HG03139 (cell line): ENCODE data around the gene EHBP1.

Experiments used
- ATAC-seq: cut with Tn5 transposase; IDR thresholded peaks from one replicate; pipeline ENCODE4 v1.9.1; 2021; ENCODE audit not compliant: unreplicated experiment

The EHBP1 gene

DNA sequence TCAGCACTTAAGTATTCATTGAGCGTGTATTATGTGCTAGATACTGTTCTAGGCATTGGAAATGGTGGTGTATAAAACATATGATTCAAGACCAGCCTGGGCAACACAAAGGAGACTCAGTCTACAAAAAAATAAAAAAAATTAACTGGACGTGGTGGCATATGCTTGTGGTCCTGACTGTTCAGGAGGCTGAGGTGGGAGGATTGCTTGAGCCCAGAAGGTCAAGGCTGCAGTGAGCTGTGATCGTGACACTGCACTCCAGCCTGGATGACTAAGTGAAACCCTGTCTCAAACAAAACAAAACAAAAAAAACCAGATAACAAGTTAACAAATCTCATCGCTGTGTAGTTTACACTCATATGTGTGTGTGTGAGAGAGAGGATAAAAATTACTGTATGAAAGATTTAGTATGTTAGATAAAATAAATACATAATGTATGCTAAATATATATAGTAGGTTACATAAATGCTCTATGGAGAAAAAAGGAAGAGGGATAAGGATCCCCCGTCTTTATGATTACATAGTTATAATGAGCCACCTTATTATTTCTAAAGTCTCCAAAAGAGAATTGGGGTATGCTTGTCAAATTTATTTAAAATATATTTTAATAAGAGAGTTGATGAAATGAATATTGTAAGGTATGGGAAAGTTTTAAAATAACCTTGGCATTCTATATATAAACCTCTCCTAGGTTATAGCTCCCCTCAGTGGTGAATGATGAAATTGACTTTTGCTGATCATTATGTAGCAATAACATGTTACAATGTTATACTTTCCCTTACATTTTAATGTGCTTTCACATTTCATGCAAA is 69.2 kb downstream of the EHBP1 start:
- no peak for ATAC-seq

- ATAC-seq: no peak
Measured at GRCh38 chr2:62775367-62775668, 69.8 kb downstream of the EHBP1 start.

DNA sequence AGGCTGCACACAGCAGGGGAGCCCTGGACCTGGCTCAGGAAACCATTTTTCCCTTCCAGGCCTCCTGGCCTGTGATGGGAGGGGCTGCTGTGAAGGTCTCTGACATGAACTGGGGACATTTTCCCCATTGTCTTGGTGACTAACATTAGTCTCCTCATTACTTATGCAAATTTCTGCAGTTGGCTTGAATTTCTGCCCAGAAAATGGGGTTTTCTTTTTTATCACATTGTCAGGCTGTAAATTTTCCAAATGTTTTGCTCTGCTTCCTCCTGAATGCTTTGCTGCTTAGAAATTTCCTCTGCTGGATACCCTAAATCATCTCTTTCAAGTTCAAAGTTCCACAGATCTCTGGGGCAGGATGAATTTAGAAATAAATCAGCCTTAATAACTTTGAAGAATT is 78.2 kb downstream of the EHBP1 start:
- ATAC-seq: no peak

DNA sequence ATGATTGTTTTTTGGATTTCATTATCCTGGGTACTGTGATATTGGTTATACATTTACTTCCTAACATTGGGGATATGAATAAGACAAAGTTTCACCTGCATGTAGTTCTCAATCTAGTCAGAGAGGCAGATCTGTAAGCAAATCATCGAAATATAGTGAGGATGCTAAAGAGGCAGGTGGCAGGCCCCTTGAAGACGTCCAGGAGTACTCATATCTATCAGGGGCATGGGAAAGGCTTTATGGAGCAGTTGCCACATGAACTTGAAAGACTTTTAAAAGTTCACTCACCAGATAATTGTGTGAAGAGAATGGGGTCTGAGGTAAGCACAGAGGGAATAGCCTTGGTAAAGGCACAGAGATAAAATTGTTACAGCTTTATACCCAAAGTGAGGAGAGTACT is 78.8 kb downstream of the EHBP1 start:
- ATAC-seq: no peak

DNA sequence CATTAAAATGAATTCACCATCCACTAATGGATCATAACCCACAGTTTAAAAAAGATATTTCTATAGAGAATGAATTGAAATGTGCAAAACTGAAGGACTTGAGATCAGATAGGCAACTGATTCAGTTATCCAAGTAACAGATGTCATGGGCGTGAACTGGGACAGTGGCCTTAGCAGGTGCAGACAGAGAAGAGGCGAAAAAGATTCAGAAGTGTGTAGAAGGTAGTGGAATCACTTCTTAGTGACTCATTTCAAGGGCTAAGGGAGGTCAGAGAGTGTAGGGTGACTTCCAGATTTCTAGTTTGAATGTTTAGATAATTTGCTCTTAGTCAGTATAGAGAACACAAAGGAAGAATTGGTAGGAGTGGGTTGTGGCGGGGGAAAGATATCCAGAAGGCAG is 79.7 kb downstream of the EHBP1 start:
- ATAC-seq: no peak

- no peak for ATAC-seq
Measured at GRCh38 chr2:62785810-62786597, 80.5 kb downstream of the EHBP1 start.

GRCh38 chr2:62787386-62787785 is 81.9 kb downstream of the EHBP1 start:
- ATAC-seq: no peak

DNA sequence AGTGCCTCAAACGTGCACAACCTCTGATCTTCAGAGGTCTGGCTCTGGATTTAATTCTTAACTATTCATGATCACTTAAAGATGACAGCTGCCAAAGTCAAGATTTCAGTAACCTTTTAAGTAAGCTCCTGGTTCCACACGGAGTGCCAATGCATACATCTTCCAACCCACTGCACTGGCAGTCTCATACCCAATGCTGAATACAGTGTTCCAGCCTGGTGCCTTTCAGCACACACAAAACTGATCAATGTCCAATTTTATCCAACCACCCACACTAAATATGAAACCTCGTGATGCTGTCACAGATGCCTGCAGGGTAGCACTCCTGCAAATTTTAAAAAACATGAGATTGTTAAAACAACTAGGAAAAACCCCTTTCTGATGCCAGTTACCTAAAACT is 84.0 kb downstream of the EHBP1 start:
- ATAC-seq: no peak

- no peak for ATAC-seq
Measured at GRCh38 chr2:62789918-62790317, 84.4 kb downstream of the EHBP1 start.

GRCh38 chr2:62792408-62792807 is 86.9 kb downstream of the EHBP1 start:
- ATAC-seq: no peak

DNA sequence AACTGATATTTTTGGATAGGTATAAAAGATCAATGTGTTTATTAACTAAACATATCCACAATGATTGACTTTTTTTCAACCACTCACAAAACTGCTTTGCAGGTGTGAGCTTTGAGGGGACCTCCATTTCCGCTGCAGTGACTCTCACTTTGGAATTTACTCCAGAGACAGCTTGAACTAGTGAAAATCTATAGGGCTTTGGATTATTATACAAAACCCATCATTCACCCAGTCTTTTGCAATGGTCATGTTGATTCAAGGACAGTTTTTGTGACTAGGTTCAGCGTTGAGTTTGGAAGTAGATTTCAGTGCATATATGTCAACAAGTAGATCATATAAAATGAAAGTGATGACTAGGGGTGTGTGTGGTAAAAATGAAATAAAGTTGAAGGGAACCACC is 87.7 kb downstream of the EHBP1 start:
- no peak for ATAC-seq

DNA sequence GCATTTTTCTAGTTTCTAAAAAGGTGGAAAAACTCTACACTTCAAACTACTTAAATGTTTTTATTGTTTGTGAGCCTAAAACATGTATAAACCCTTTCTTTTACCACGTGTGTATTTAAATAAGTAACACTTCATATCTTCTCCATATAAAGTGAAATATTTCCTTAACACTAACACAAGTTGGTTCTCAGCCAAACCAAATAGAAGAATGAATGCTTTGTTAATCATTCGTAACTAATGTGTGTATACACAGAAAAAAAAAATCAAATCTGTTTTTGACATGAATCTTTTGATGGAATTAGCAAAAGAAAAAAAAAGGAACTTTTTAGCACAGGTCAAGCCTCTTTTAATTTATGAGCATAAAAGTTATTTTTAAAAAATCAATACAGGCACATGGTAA is 89.3 kb downstream of the EHBP1 start:
- no peak for ATAC-seq

DNA sequence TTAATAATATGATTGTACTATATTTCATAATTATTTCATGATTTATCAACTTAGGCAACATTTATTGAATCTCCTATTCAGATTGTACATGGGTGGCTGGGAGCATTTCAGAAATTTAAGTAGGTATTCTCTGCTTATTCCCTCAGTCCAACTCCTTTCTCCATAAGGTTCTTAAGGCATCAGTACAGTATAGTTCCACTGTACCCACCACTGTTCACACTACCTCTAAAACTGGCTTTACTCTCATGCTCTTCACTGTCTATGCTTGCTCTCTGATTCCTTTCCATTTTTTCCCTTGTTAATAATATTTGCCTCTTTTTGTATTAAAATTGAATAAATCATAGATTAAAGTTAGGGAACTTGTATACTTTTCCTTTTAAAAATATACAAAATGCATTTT is 89.8 kb downstream of the EHBP1 start:
- no peak for ATAC-seq

GRCh38 chr2:62797107-62797506 is 91.6 kb downstream of the EHBP1 start:
- ATAC-seq: no peak

GRCh38 chr2:62800618-62801017 is 95.1 kb downstream of the EHBP1 start:
- no peak for ATAC-seq

- ATAC-seq: no peak
Measured at GRCh38 chr2:62801110-62801509, 95.6 kb downstream of the EHBP1 start.

DNA sequence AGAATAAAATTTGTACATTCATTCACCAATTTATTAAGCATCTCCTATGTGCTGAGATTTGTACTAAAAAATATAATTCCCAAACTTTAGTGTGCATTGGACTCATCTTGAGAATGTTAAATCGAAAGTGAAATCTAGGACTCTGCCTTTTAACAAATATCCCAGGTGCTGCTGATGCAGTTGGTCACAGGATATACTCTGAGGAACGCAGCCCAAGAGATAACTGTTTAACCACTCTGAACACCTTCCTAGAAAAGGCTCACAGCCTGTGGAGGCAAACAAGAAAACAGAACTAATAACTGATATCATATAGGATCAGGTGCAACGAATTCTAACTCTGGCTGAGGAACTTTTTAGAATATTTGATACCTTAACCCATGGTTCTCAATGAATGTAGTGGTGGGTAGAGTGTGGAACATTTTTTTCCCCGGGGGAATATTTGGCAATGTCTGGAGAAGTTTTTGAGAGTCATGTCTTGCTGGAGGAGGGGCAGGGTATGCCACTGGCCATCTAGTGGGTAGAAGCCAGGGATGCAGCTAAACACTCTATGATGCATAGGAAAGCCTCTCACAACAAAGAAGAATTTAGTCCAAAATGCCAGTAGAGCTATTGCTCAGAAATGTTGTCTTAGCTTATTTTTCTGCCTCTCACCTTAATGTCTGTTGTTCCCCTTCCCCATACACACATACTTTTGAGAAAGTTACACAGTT is 96.5 kb downstream of the EHBP1 start:
- peak; percentile 46 for ATAC-seq

DNA sequence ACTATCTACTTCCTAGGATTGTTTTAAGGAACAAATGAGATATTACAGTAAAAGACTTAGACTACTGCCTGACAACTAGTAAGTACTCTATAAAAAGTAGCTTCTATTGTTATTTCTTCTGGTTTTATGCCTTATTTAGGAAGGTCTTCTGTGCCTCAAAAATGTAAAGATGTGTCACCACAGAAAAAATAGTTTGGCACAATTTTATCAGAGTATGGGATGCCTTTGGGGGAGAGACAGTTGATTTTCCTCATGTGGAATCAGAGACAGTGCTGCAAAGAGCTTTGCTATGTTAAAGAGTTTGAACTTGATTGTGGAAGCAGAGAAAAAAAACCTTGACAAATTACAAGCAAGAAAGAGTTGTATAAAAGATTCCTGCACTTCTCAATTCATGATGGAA is 98.4 kb downstream of the EHBP1 start:
- no peak for ATAC-seq

- no peak for ATAC-seq
Measured at GRCh38 chr2:62806231-62806630, 100.7 kb downstream of the EHBP1 start.

GRCh38 chr2:62808554-62808953 is 103.0 kb downstream of the EHBP1 start:
- no peak for ATAC-seq

- ATAC-seq: no peak
Measured at GRCh38 chr2:62811086-62811485, 105.6 kb downstream of the EHBP1 start.

DNA sequence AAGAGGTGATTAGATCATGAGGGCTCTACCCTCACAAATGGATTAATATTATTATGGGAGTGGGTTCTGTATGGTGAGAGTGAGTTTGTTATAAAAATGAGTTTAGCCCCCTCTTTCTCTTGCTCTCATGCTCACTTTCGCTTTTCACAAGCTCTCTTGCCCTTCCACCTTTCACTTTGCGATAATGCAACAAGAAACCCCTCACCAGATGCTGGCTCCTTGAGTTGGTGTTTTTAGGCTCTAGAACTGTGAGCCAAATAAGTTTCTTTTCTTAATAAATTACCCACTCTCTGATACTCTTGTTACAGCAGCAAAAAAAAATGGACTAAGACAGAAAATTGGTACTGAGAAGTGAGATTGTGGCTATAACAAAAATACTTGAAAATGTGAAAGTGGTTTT is 106.5 kb downstream of the EHBP1 start:
- ATAC-seq: no peak
